ENCODE results near the gene ST3GAL6. TPM values are rescaled to one million over a fixed set of nuclear protein-coding genes. Genes with fewer than 3 reads are reported as not detected.

ST3GAL6 gene
- total and polyA plus RNA-seq, 9 of the 15 experiments (the other 6 are each of a cell fraction or from before 2014, with no cell fraction given): 0.14 TPM; not detected in 8

DNA sequence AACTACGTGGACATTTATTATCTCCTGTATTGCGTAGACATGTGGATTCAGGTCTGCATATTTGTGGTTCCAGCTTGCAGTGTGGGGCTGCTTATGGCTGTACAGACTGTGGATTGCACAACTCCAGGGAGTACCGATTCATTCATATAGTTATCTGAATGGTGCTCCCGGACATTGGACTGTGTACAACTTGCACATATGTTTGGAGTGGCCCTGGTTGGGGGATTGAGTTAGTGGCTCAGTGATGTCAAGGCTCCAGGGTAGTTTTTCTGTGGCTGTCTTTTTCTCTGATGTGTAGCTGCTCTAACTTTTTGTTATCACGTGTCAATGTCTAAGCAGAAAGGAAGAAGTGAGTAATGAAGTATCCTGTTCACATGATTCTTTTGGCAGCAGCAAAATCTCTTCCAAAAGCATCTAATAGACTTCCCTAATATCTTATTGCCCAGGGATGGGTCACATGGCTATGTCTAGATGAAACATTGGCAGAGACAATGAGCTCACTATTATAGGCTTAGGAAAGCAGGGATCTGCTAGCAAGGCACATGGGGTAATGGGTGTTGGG, 15.8 kb downstream of the ST3GAL6 start:
- Histone ChIP-seq H2AFZ (ENCODE audit: low read depth, low read length) (no peak overlapping the region), H3K36me3 (ENCODE audit: control insufficient read depth, insufficient read depth, low read length) (no peaks in the 10 kb centered on the region), H3K79me2 (ENCODE audit: control insufficient read depth, insufficient read depth, low read length) (no peaks in the 10 kb centered on the region), H3K4me2 (ENCODE audit: insufficient read depth, low read length) (no peak overlapping the region), H3K4me1 (replicated peaks in 1 of 2; ENCODE audit: control insufficient read depth in 2 of 2, insufficient read depth in 2 of 2, low read length in 2 of 2) (no peaks in the 10 kb centered on the region), H3K27ac (ENCODE audit: extremely low read depth, low read depth, low read length) (no peak overlapping the region), H3K9me1 (ENCODE audit: control insufficient read depth, insufficient read depth, low read length) (no peaks in the 10 kb centered on the region), H4K20me1 (replicated peaks; ENCODE audit: control insufficient read depth, insufficient read depth, low read length) (no peaks in the 10 kb centered on the region), H3K9ac (ENCODE audit: insufficient read depth in 1 of 2, low read depth in 2 of 2, low read length in 2 of 2) (no peak overlapping the region), H3K9me3 (replicated peaks; ENCODE audit: control insufficient read depth, insufficient read depth, low read depth, low read length) (no peaks in the 10 kb centered on the region), H3K27me3 (ENCODE audit: control insufficient read depth in 2 of 2, insufficient read depth in 2 of 2, low read length in 2 of 2) (peaks cover 0 to under 1% of the 10 kb centered on the region in 2 experiments; a peak in 1 of 5 replicates), H3K4me3 (no peak overlapping the region)
- no peak for FAIRE-seq
- ChIA-PET POLR2A (no interaction called here), CTCF (ENCODE audit: low intra/inter-chr PET ratio) (no interaction called here)
- no peak for ATAC-seq
- in situ Hi-C loops (cut with MboI): no loop called here
- TF ChIP-seq CEBPG (CRISPR knock-in tag; IDR thresholded peaks at IDR 0.05) (no peak), CEBPG (tag; conservative IDR thresholded peaks at IDR 0.05 in 1 of 2, IDR thresholded peaks at IDR 0.05 in 1 of 2) (peak in 1 of 2 experiments; percentile 44; a peak in 2 of 4 replicates), CEBPB (tag; IDR thresholded peaks at IDR 0.05) (peak; percentile 36; the same call in 1 of the 2 replicates), TCF7L2 (IDR thresholded peaks at IDR 0.05; ENCODE audit: low read depth, low read length) (no peak)
- DNase-seq (ENCODE audit: extremely low read depth in 1 of 4, low spot score in 3 of 4): no peak
- BruUV-seq (replicated peaks): no TSS peak
- intact Hi-C loops (cut with micrococcal nuclease): no loop called here
- WGBS (ENCODE audit: insufficient coverage, low coverage, missing lambda C conversion rate): 0% methylated on average over 5 of the region's 5 CpGs

- ATAC-seq (no peak), DNase-seq (ENCODE audit: extremely low read depth in 1 of 4, low spot score in 3 of 4) (no peak), FAIRE-seq (no peak)
- ChIA-PET POLR2A (no interaction called here), CTCF (ENCODE audit: low intra/inter-chr PET ratio) (no interaction called here)
- 0% methylated on average over 4 of the region's 4 CpGs for WGBS (ENCODE audit: insufficient coverage, low coverage, missing lambda C conversion rate)
- Histone ChIP-seq H3K9me1 (ENCODE audit: control insufficient read depth, insufficient read depth, low read length) (no peaks in the 10 kb centered on the region), H3K4me2 (ENCODE audit: insufficient read depth, low read length) (no peak overlapping the region), H3K27ac (ENCODE audit: extremely low read depth, low read depth, low read length) (no peak overlapping the region), H3K36me3 (ENCODE audit: control insufficient read depth, insufficient read depth, low read length) (no peaks in the 10 kb centered on the region), H3K27me3 (ENCODE audit: control insufficient read depth in 2 of 2, insufficient read depth in 2 of 2, low read length in 2 of 2) (peaks cover 0 to 3% of the 10 kb centered on the region in 2 experiments; a peak in 1 of 5 replicates), H3K4me1 (replicated peaks in 1 of 2; ENCODE audit: control insufficient read depth in 2 of 2, insufficient read depth in 2 of 2, low read length in 2 of 2) (no peaks in the 10 kb centered on the region), H3K79me2 (ENCODE audit: control insufficient read depth, insufficient read depth, low read length) (no peaks in the 10 kb centered on the region), H3K9me3 (replicated peaks; ENCODE audit: control insufficient read depth, insufficient read depth, low read depth, low read length) (no peaks in the 10 kb centered on the region), H3K9ac (ENCODE audit: insufficient read depth in 1 of 2, low read depth in 2 of 2, low read length in 2 of 2) (no peak overlapping the region), H4K20me1 (replicated peaks; ENCODE audit: control insufficient read depth, insufficient read depth, low read length) (no peaks in the 10 kb centered on the region), H3K4me3 (no peak overlapping the region), H2AFZ (ENCODE audit: low read depth, low read length) (no peak overlapping the region)
- no TSS peak for BruUV-seq (replicated peaks)
- in situ Hi-C loops (cut with MboI): no loop called here
- intact Hi-C loops (cut with micrococcal nuclease): no loop called here
- TF ChIP-seq BCOR (IDR thresholded peaks at IDR 0.05) (no peak), ZNF57 (CRISPR knock-in tag; IDR thresholded peaks at IDR 0.05) (no peak), NR4A1 (CRISPR knock-in tag; IDR thresholded peaks at IDR 0.05) (no peak), NR4A1 (tag; IDR thresholded peaks at IDR 0.05) (no peak), ZNF77 (CRISPR knock-in tag; IDR thresholded peaks at IDR 0.05) (no peak), PKNOX1 (IDR thresholded peaks at IDR 0.05) (no peak), AFF4 (CRISPR knock-in tag; IDR thresholded peaks at IDR 0.05) (no peak)
Observed at GRCh38 chr3:98779541-98780335, 16.6 kb downstream of the ST3GAL6 start.

Measured in K562 (cell line).